GM18520 (cell line): Measurements from ENCODE around the gene PDHA1.

Experiments
- ATAC-seq: cut with Tn5 transposase; IDR thresholded peaks from one replicate; pipeline ENCODE4 v1.9.1; 2021; ENCODE audit not compliant: unreplicated experiment

PDHA1 gene

DNA sequence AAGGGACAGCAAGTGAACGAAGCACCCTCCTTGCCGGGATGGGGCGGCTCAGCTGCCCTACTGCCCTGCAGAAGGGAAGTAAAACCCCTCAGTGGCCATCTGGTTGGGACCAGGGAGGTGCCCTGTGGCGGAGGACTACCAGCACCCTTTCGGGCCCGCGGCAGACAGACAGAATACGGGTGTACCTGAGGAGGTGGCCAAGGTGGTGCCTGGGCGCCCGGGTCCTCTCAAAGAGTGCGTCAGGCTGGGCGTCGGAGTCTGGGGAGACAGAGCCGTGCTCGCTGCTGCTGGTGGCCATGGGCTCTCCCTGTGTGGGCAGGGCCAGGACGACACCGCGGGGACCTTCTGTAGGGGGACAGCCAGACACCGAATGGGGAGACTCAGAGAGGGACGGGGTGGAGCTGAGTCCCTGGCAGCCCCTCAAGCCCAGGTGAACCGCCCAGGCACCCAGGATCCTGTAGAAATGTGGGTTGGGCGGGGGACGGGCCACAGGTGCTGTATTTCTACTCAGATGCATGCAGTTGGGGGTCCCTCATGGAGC, 29.7 kb downstream of the PDHA1 start:
- ATAC-seq, result no peak

DNA sequence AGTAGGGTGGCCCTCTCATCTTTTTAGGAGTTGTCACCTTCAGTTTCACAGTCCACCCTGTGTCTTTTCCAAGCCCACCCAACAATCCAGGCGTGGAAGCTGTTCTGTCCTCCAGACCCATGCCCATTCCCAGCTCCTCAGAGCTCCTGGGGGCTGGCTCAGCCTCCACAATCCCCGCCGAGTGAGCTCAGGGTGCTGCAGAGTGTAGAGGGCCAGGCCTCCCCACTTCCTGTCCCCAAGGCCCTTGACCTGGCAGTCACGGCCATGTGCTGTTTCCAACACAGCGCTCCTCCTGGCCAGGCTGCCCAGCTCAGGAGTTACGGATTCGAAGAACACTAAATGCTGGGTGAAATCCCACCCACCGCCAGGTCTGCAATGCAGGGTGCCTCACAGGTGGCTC, 31.8 kb downstream of the PDHA1 start:
- ATAC-seq, result no peak

- ATAC-seq, result no peak
Observed at GRCh38 chrX:19377799-19378198, 34.1 kb downstream of the PDHA1 start.

DNA sequence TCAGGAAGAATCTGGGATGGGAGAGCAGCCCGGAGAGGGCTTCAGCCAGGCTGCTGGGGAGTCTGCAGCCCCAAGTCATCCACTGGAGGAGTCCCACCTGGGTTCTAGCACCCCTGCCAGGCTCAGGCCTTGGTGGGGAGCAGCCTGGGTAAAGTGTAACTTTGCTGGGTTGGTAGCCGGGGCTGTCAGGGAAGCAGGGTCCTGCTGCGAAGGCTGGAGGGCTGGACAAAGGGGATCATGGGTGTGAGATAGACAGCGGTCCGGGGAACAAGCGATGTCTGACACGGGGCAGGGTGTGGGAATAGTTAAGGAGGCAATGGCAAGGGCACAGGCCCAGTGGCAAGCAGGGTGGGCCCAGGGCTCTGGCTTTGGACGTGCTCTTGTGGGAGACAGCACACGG, 37.6 kb downstream of the PDHA1 start:
- ATAC-seq, result no peak

- no peak for ATAC-seq
Observed at GRCh38 chrX:19382555-19383145, 38.9 kb downstream of the PDHA1 start.

DNA sequence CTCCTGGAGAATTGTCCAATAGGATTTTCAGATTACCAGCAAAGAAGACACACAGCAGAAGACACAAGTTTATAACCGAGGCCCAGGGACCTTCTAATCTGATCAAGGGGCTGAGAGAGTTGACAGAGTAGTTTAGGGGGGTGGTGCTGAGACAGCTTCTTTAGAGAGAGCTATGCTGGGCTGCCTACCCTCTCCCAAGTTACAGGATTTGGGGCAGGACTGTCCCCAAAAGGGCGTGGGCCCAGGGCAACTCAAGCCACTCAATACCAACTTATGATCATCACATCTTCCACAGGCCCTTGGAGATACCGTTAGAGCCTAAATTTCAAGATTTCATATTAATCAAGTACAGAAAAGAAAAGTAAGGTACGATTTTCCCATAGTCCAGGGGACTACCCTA, 43.0 kb downstream of the PDHA1 start:
- no peak for ATAC-seq

- ATAC-seq, result no peak
Observed at GRCh38 chrX:19388064-19388679, 44.4 kb downstream of the PDHA1 start.

DNA sequence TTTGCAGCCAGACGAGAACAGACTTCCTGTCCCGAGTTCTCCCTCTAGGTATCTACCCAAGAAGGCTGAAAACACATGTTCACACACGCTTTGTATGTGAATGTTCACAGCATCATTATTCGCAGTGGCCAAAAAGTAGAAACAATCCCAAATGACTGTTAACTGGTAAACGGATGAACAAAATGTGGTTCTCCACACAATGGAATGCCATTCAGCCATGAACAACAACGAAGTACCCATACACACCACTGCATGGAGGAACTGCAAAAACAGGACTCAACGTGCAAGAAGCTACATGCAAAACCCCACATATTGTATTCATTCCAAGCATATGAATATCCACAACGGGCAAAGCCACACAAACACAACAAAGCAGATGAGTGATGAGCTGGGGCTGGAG, 45.0 kb downstream of the PDHA1 start:
- ATAC-seq, result no peak

DNA sequence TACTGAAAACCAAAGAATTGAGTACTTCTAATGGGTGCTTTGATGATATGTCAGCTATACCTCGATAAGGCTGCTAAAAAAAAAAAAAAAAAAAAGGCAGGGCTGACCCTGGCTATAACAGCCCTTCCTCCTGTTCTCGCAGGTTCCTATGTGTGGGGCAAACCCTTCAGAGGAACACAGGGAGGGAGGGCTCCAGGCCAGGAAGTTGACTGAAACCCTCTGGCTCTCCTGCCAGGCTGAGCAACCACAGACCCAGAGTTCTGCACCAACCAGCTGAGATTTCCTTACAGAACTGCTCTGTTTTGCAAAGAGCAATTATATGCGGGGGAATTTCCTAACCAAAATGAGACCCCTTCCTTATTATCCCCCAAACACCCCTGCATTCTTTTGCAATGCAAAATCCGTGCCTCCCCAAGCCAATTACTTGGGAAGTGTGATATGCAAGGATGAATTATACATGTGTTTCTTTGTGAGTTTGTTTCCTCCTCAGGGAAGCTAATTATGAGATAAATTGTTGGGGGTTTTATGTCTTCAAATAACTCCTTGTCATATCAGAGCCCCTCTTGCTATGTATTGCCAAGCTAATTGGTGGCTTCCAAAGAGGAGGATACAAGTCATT, 45.6 kb downstream of the PDHA1 start:
- no peak for ATAC-seq

GRCh38 chrX:19392078-19392477, 48.4 kb downstream of the PDHA1 start:
- ATAC-seq, result no peak

DNA sequence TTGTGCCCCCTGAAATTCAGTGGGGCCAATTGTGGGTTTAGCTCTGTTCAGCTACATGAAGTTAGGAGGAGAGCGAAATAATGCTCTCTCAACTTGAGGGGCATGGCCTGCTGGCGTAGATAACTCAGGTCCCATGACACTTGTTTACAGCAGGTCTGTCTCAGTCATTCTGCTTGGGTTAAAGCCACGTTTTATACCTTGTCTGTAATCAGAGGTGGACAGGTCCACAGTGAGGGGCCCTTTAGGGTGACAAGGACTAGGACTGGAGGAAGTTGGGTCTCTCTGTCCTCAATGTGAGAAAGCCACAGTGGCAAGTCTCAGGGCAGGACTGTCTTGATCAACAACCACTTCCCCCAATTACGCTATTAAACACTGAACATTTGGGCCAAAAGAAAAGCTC, 49.0 kb downstream of the PDHA1 start:
- ATAC-seq, result no peak

DNA sequence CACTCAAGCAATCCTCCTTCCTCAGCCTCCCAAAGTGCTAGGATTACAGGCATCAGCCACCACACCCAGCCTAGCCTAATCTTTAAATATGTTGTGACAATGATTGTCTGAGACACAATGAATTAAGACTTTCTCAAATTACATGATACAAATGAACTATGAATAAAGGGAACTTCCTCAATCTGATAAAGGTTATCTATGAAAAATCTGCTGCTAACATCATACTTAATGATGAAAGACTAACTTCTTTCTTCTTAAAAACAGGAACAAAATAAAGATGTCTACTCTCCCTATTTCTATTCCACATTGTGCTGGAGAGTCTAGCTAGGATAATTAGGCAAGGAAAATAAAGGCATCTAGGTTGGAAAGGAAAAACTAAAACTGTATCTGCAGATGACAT, 60.0 kb downstream of the PDHA1 start:
- ATAC-seq, result no peak

- no peak for ATAC-seq
Observed at GRCh38 chrX:19410259-19410658, 66.5 kb downstream of the PDHA1 start.
